H1 (cell line): ENCODE results near the gene LTF. TPM values are rescaled to one million over a fixed set of nuclear protein-coding genes. Genes with fewer than 3 reads are reported as not detected.

ENCODE experiments used
- ASH2L ChIP-seq: fragments of 200-600, 300-600 bp; sonication (generic); IDR thresholded peaks from one replicate; pipeline ENCODE4 v1.7.1; 2017; ENCODE audit warnings: low read length
- CHD7 ChIP-seq: fragments of 300-600 bp; sonication (generic); IDR thresholded peaks from 2 replicates; pipeline ENCODE4 v1.7.1; 2012; ENCODE audit warnings: low read length, moderate library complexity, mild to moderate bottlenecking, inconsistent platforms; ENCODE audit not compliant: insufficient replicate concordance
- CREB1 ChIP-seq: IDR thresholded peaks from 2 replicates; pipeline ENCODE4 v1.6.1; 2012; ENCODE audit warnings: inconsistent platforms
- CTBP2 ChIP-seq: IDR thresholded peaks from 2 replicates; pipeline ENCODE4 v1.7.0; 2011; ENCODE audit warnings: borderline replicate concordance, mild to moderate bottlenecking, moderate library complexity, mixed read lengths, low read length; ENCODE audit not compliant: insufficient read depth, insufficient read length
- GABPA ChIP-seq: IDR thresholded peaks from 2 replicates; pipeline ENCODE4 v1.6.1; 2011; ENCODE audit warnings: mild to moderate bottlenecking, low read length, moderate library complexity, borderline replicate concordance; ENCODE audit not compliant: insufficient read depth
- HDAC6 ChIP-seq: IDR thresholded peaks from one replicate; pipeline ENCODE4 v1.7.1; 2012; ENCODE audit warnings: low read depth, mild to moderate bottlenecking, inconsistent platforms, low read length, moderate library complexity
- POU5F1 ChIP-seq: IDR thresholded peaks from 2 replicates; pipeline ENCODE4 v1.6.1; 2011; ENCODE audit warnings: low read depth, mild to moderate bottlenecking, low read length, moderate library complexity
- RFX5 ChIP-seq: IDR thresholded peaks from 2 replicates; pipeline ENCODE4 v1.6.1; 2011; ENCODE audit warnings: low read depth, low read length, improper control_type of control experiment, borderline replicate concordance
- polyA plus RNA-seq, 7 experiments: library from polyadenylated mRNA; depleted of rRNA in 3 of 7; stranded (reverse) in 5 of 7; unstranded in 2 of 7; fragments of >200 nt in 5 of 7; fragments of 200-250 nt in 2 of 7; gene quantifications; 1 replicate in 5 of 7; 2 replicates in 1 of 7; 4 replicates in 1 of 7; pipeline versions ENCODE4 v1.2.1 to v1.2.3, GENCODE V29; 2011 to 2013; ENCODE audit warnings: missing spikeins in 2 of 7, mixed read lengths in 2 of 7
- total RNA-seq: library from RNA; stranded (reverse); fragmentation: NEBNext Ultra II Directional; extraction: Animal tissue kit (Norgen Biotek cat#: 25700); gene quantifications from 2 replicates; pipeline ENCODE4 v1.2.1, GENCODE V29; 2021

LTF gene
- total and polyA plus RNA-seq, 2 of the 8 experiments (the other 6 are each of a cell fraction or from before 2014, with no cell fraction given): 0.23 to 0.99 TPM

- TF ChIP-seq POU5F1 (no peak), ASH2L (no peak), HDAC6 (no peak), CREB1 (no peak), GABPA (no peak), CTBP2 (no peak), RFX5 (no peak), CHD7 (no peak)
Observed at GRCh38 chr3:46492890-46493547, 28.3 kb upstream of the LTF start (continued).
